AG10803 (cell line): ENCODE measurements around the gene KLB.
A peak's percentile ranks its signal among the peaks of the same experiment; 100 is the strongest.

Experiments
- DNase-seq: peaks from one replicate; pipeline ENCODE4 v3.0.0; 2010; ENCODE audit warnings: low read depth
- H3K4me3 ChIP-seq: 2 replicates; pipeline ENCODE4 v1.5.1; 2011; ENCODE audit warnings: mild to moderate bottlenecking, low read length, control low read depth
- CTCF ChIP-seq: conservative IDR thresholded peaks from 2 replicates; pipeline ENCODE4 v1.5.1; 2011; ENCODE audit warnings: mild to moderate bottlenecking, low read length, control low read depth, inconsistent platforms

Gene KLB

DNA sequence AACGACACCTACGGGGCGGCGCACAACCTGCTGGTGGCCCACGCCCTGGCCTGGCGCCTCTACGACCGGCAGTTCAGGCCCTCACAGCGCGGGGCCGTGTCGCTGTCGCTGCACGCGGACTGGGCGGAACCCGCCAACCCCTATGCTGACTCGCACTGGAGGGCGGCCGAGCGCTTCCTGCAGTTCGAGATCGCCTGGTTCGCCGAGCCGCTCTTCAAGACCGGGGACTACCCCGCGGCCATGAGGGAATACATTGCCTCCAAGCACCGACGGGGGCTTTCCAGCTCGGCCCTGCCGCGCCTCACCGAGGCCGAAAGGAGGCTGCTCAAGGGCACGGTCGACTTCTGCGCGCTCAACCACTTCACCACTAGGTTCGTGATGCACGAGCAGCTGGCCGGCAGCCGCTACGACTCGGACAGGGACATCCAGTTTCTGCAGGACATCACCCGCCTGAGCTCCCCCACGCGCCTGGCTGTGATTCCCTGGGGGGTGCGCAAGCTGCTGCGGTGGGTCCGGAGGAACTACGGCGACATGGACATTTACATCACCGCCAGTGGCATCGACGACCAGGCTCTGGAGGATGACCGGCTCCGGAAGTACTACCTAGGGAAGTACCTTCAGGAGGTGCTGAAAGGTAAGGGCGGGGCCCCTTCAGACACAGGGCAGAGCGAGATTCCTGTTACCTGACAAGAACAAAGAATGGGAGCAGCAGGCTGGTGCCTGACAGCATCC is 40.3 kb downstream of the KLB start:
- H3K4me3 ChIP-seq = peak overlapping the region; percentile 50
- DNase-seq = peak; percentile 40
- TF ChIP-seq CTCF = peak; percentile 32

DNA sequence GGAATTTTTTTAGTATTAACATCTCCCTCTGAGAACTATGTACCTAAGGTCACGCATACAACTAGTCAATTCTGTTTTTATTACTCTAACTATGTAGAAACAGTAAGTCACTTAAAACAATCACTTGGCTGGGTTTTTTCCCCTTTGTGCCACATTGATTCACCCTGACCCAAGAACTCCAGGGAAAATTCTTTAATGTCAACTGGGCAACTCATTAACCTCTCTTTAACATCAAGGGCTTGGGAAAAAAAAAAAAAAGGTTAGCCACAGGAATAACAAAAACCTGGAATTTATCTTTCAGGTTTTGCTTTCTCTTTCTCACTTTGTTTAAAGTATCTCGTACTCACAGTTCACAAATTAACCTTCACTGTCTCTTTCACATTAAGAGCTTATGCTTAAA is 43.9 kb downstream of the KLB start:
- H3K4me3 ChIP-seq = no peak overlapping the region
- TF ChIP-seq CTCF = no peak
- no peak for DNase-seq

GRCh38 chr4:39451423-39452023 is 44.8 kb downstream of the KLB start:
- no peak for TF ChIP-seq CTCF
- DNase-seq = no peak
- no peak overlapping the region for H3K4me3 ChIP-seq

GRCh38 chr4:39452153-39452859 is 45.6 kb downstream of the KLB start:
- TF ChIP-seq CTCF = no peak
- H3K4me3 ChIP-seq = no peak overlapping the region
- DNase-seq = no peak

DNA sequence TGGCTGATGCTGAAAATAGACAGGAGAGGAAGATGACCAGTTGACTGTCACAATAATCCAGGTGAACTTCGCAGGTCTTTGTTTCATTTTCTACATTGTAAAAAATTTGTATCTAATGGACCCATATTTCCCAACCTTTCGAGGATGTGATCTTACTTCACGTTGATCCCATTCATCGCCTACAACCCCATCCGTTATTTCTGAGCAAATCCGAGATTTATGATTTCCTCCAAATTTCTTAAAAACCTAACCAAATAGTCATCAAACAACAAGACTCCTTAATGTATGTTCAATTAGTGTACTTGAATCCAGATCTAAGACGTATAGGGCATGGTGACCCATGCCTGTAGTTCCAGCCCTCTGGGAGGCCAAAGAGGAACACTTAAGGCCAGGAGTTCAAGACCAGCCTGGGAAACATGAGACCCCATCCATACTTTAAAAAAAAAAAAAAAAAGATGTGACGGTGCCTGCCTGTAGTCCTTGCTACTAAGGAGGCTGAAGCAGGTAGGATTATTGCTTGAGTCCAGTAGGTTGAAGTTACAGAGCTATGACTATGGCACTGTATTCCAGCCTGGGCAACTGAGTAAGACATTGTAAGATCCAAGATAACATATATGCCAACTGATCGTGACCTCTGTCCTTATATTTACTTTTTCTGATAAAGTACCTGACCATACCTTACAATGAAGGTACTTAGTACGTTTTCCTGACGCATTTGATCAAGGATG is 46.3 kb downstream of the KLB start:
- no peak for TF ChIP-seq CTCF
- H3K4me3 ChIP-seq = no peak overlapping the region
- DNase-seq = no peak

DNA sequence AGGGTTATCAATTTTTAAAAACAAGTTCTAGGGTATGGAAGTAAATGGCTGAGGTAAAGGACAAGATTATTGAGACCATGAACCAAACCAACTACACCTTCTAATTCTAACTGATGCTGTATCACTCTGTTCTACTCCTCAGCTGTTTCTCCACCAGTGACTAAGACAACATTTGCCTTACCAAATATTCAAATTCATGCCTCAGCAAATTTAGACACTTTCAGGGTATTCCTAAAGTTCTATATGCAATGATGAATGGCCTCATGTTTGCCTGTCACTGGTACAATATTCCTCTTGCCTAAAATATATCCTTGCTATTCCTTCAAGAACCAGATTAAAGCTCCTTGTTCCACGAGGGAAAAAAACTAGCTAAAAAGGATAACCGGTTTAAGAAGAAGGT is 47.0 kb downstream of the KLB start:
- TF ChIP-seq CTCF = no peak
- H3K4me3 ChIP-seq = no peak overlapping the region
- no peak for DNase-seq
